Fibroblast of the aortic adventitia (primary cell): ENCODE data around the gene FBXL7. TPM values are rescaled to one million over a fixed set of nuclear protein-coding genes. Genes with fewer than 3 reads are reported as not detected.

ENCODE experiments used
- DNase-seq: peaks from one replicate; pipeline ENCODE4 v3.0.0-alpha.2; 2010; ENCODE audit warnings: low read depth
- H3K4me3 ChIP-seq: 2 replicates; pipeline ENCODE4 v1.5.1; 2011; ENCODE audit warnings: low read depth, mild to moderate bottlenecking, control low read depth, low read length, moderate library complexity
- CTCF ChIP-seq: IDR thresholded peaks from 2 replicates; pipeline ENCODE4 v1.5.1; 2011; ENCODE audit warnings: mild to moderate bottlenecking, low read length, control low read depth, inconsistent platforms; ENCODE audit not compliant: insufficient read depth
- total RNA-seq: library from RNA; depleted of rRNA; stranded (reverse); fragments of >200 nt; gene quantifications from 2 replicates; pipeline ENCODE4 v1.2.3, GENCODE V29; 2012; ENCODE audit warnings: low replicate concordance

FBXL7 gene
- total RNA-seq, 1 donor: 12.4 TPM

GRCh38 chr5:15600035-15600434 is 100.1 kb downstream of the FBXL7 start:
- no peak for TF ChIP-seq CTCF
- peak; percentile 35 for DNase-seq
- H3K4me3 ChIP-seq: no peak overlapping the region

- DNase-seq: no peak
- H3K4me3 ChIP-seq: no peak overlapping the region
- TF ChIP-seq CTCF: no peak
These were observed 101.3 kb downstream of the FBXL7 start for GRCh38 chr5:15601274-15601673.

- no peak for TF ChIP-seq CTCF
- DNase-seq: no peak
- H3K4me3 ChIP-seq: no peak overlapping the region
These were observed 101.9 kb downstream of the FBXL7 start for GRCh38 chr5:15601853-15602252.

GRCh38 chr5:15604986-15605385 is 105.0 kb downstream of the FBXL7 start:
- H3K4me3 ChIP-seq: no peak overlapping the region
- DNase-seq: peak; percentile 11
- TF ChIP-seq CTCF: no peak

- no peak for TF ChIP-seq CTCF
- H3K4me3 ChIP-seq: no peak overlapping the region
- DNase-seq: no peak
These were observed 106.2 kb downstream of the FBXL7 start for GRCh38 chr5:15606197-15606596.

GRCh38 chr5:15607076-15607475 is 107.1 kb downstream of the FBXL7 start:
- TF ChIP-seq CTCF: no peak
- H3K4me3 ChIP-seq: no peak overlapping the region
- DNase-seq: no peak

GRCh38 chr5:15609076-15609725 is 109.2 kb downstream of the FBXL7 start:
- TF ChIP-seq CTCF: no peak
- DNase-seq: no peak
- no peak overlapping the region for H3K4me3 ChIP-seq
